ENCODE results near the gene LIPK.

DNA sequence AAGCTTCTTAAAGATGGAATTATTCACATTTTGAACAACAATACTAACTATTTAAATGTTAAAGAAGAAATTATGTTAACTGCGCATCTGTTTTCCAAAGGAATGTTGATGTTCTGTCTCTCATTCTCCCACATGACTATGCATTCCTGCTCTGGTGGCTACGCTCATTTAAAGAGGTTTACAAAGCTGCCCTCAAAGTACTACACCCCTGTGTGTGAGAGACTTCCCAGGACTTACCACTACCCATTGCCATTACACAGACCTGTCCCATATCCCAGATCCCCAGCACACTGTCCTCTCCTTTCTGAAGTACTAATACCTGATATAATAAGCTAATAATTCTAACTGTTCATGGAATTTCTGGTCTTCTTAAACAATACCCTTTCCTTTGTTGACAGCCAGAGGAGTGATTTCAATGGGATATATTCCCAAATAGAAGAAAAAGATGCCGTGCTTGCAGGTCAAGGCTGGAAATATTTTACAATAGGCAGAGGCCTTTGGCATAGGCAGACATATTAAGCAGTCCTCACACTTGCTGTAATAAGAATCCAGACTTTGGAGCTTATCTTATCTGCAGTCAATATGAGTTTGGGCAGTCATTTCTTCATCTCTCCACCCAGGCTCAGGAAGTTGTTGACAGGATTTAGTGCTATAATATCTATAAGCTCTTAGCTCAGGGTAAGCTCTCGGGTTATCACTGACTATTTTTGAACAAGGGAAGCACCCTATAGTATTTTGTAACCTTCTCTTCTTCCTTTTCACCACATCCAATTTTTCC, 29.6 kb upstream of the LIPK start:
- TF ChIP-seq, protein P1, sequence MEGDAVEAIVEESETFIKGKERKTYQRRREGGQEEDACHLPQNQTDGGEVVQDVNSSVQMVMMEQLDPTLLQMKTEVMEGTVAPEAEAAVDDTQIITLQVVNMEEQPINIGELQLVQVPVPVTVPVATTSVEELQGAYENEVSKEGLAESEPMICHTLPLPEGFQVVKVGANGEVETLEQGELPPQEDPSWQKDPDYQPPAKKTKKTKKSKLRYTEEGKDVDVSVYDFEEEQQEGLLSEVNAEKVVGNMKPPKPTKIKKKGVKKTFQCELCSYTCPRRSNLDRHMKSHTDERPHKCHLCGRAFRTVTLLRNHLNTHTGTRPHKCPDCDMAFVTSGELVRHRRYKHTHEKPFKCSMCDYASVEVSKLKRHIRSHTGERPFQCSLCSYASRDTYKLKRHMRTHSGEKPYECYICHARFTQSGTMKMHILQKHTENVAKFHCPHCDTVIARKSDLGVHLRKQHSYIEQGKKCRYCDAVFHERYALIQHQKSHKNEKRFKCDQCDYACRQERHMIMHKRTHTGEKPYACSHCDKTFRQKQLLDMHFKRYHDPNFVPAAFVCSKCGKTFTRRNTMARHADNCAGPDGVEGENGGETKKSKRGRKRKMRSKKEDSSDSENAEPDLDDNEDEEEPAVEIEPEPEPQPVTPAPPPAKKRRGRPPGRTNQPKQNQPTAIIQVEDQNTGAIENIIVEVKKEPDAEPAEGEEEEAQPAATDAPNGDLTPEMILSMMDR (IDR thresholded peaks at IDR 0.05; ENCODE audit: poor library complexity): no peak
- TF ChIP-seq EZH2 (IDR thresholded peaks at IDR 0.05; ENCODE audit: borderline replicate concordance) (no peak), EZH2phosphoT487 (IDR thresholded peaks at IDR 0.05; ENCODE audit: low read depth, severe bottlenecking, unreplicated experiment) (no peak)
